Activated CD8-positive, alpha-beta memory T cell treated with anti-CD3 and anti-CD28 coated beads for 4 hours (primary cell): ENCODE results near the gene COP1.

ENCODE experiments used
- DNase-seq, 2 donors: peaks; one replicate each; pipeline ENCODE4 v3.0.0-alpha.2; 2020; ENCODE audit warnings: low read depth in 2 of 2

COP1 gene

GRCh38 chr1:175968486-175969172, 238.5 kb downstream of the COP1 start:
- no peak for DNase-seq

GRCh38 chr1:175963740-175964139, 243.3 kb downstream of the COP1 start:
- no peak for DNase-seq

- DNase-seq, result no peak
These were observed 246.9 kb downstream of the COP1 start for GRCh38 chr1:175960169-175960568.

- no peak for DNase-seq
These were observed 255.5 kb downstream of the COP1 start for GRCh38 chr1:175951627-175952026.

GRCh38 chr1:175947771-175948170, 259.3 kb downstream of the COP1 start:
- DNase-seq, result no peak

GRCh38 chr1:175944591-175944990, 262.5 kb downstream of the COP1 start:
- DNase-seq, result no peak

- no peak for DNase-seq
These were observed 265.9 kb downstream of the COP1 start for GRCh38 chr1:175941164-175941563.

GRCh38 chr1:175936736-175937135, 270.4 kb downstream of the COP1 start:
- no peak for DNase-seq

- no peak for DNase-seq
These were observed 271.4 kb downstream of the COP1 start for GRCh38 chr1:175935566-175936115.

GRCh38 chr1:175935166-175935565, 271.9 kb downstream of the COP1 start:
- no peak for DNase-seq

- no peak for DNase-seq
These were observed 273.3 kb downstream of the COP1 start for GRCh38 chr1:175933801-175934200.

GRCh38 chr1:175927944-175928343, 279.1 kb downstream of the COP1 start:
- DNase-seq, result no peak

GRCh38 chr1:175922254-175922881, 284.7 kb downstream of the COP1 start:
- no peak for DNase-seq

GRCh38 chr1:175920381-175920780, 286.7 kb downstream of the COP1 start:
- no peak for DNase-seq

GRCh38 chr1:175919001-175919400, 288.1 kb downstream of the COP1 start:
- no peak for DNase-seq

- no peak for DNase-seq
These were observed 288.7 kb downstream of the COP1 start for GRCh38 chr1:175918364-175918801.

GRCh38 chr1:175914115-175914514, 293.0 kb downstream of the COP1 start:
- DNase-seq, result no peak

GRCh38 chr1:175911138-175911537, 295.9 kb downstream of the COP1 start:
- no peak for DNase-seq

- DNase-seq, result no peak
These were observed 300.7 kb downstream of the COP1 start for GRCh38 chr1:175906370-175906769.

GRCh38 chr1:175904808-175905207, 302.3 kb downstream of the COP1 start:
- no peak for DNase-seq

GRCh38 chr1:175902281-175902680, 304.8 kb downstream of the COP1 start:
- DNase-seq, result no peak

GRCh38 chr1:175901076-175901836, 305.8 kb downstream of the COP1 start:
- no peak for DNase-seq

- DNase-seq, result no peak
These were observed 306.9 kb downstream of the COP1 start for GRCh38 chr1:175900171-175900570.
